HCT116 (cell line): ENCODE measurements around the gene TEX261. TPM values are rescaled to one million over a fixed set of nuclear protein-coding genes. Genes with fewer than 3 reads are reported as not detected.

Source experiments
- ATAC-seq: fragments of 200-7000 bp; cut with Tn5 transposase; 2 replicates; pipeline ENCODE4 v1.9.1; 2020; ENCODE audit warnings: mild to moderate bottlenecking, moderate library complexity
- BruUV-seq: library from RNA; stranded (reverse); fragments of 400-500 nt; replicated peaks from 2 replicates; lab custom pipeline; 2021; lab: Mats Ljungman, UMichigan
- CTCF ChIA-PET: fragments of 300-600 bp; sonication (Branson Sonifier 250); formaldehyde crosslinking; loops from one replicate; lab custom pipeline; 2021; ENCODE audit warnings: antibody characterized with exemption; lab: Charles Lee
- POLR2A ChIA-PET: fragments of 300-600, 350-600 bp; sonication (Branson Sonifier 250); formaldehyde crosslinking; loops from one replicate; lab custom pipeline; 2021; ENCODE audit warnings: antibody characterized with exemption; lab: Charles Lee
- RAD21 ChIA-PET, 2 experiments: fragments of 300-600 bp; sonication (Branson Sonifier 250); formaldehyde crosslinking; loops; one replicate each; lab custom pipeline; 2023; ENCODE audit warnings: low total read pairs in 2 of 2; ENCODE audit not compliant: uncharacterized antibody in 2 of 2, unreplicated experiment in 2 of 2, low non-redundant PET in 1 of 2; lab: Charles Lee
- DNase-seq: peaks from one replicate; pipeline ENCODE4 v3.0.0-alpha.2; 2010; ENCODE audit warnings: low read depth, low spot score
- H2AFZ ChIP-seq: fragments of 200-600 bp; shearing (Covaris generic), sonication (generic); 2 replicates; pipeline ENCODE4 v1.6.1; 2017; ENCODE audit warnings: low read depth, mixed run types, mixed read lengths, antibody characterized with exemption, low read length; ENCODE audit not compliant: poor library complexity, severe bottlenecking
- H3K27ac ChIP-seq: 2 replicates; pipeline ENCODE4 v1.5.1; 2012; ENCODE audit warnings: low read depth, low read length
- H3K27me3 ChIP-seq: fragments of 200-600 bp; sonication (generic); 2 replicates; pipeline ENCODE4 v1.6.1; 2016; ENCODE audit warnings: mixed run types, low read length, mixed read lengths; ENCODE audit not compliant: insufficient read depth
- H3K36me3 ChIP-seq, 2 experiments: fragments of 200-500 bp in 1 of 2; fragments of 200-600 bp in 1 of 2; sonication (Bioruptor generic) in 1 of 2; sonication (generic) in 1 of 2; 2 replicates each; pipeline versions ENCODE4 v1.5.1 to v1.6.1; 2014 to 2016; ENCODE audit warnings: low read length in 2 of 2, inconsistent platforms in 1 of 2, mixed read lengths in 1 of 2, mixed run types in 1 of 2; ENCODE audit not compliant: insufficient read depth in 2 of 2, control insufficient read depth in 1 of 2
- H3K4me1 ChIP-seq, 2 experiments: fragments of 200-600 bp in 1 of 2; sonication (generic) in 1 of 2; 2 replicates each; pipeline versions ENCODE4 v1.5.1 to v1.6.1; 2012 to 2017; ENCODE audit warnings: low read length in 2 of 2, inconsistent platforms in 1 of 2, mild to moderate bottlenecking in 1 of 2, mixed read lengths in 1 of 2, mixed run types in 1 of 2, moderate library complexity in 1 of 2; ENCODE audit not compliant: insufficient read depth in 2 of 2, control insufficient read depth in 1 of 2
- H3K4me2 ChIP-seq: fragments of 200-600 bp; sonication (generic); 2 replicates; pipeline ENCODE4 v1.6.1; 2017; ENCODE audit warnings: mixed run types, low read length, mixed read lengths
- H3K4me3 ChIP-seq, 2 experiments: fragments of 200-600 bp in 1 of 2; sonication (generic) in 1 of 2; replicated peaks in 1 of 2; 2 replicates each; pipeline ENCODE4 v1.5.1; 2011 to 2016; ENCODE audit warnings: low read length in 2 of 2, control low read depth in 1 of 2, low read depth in 1 of 2, mild to moderate bottlenecking in 1 of 2, mixed read lengths in 1 of 2, mixed run types in 1 of 2
- H3K79me2 ChIP-seq: fragments of 200-600 bp; sonication (generic); 2 replicates; pipeline ENCODE4 v1.6.1; 2017; ENCODE audit warnings: mild to moderate bottlenecking, mixed run types, low read length, moderate library complexity, mixed read lengths; ENCODE audit not compliant: insufficient read depth
- H3K9ac ChIP-seq: fragments of 200-600 bp; sonication (generic); 2 replicates; pipeline ENCODE4 v1.6.1; 2016; ENCODE audit warnings: low read length, mixed read lengths
- H3K9me2 ChIP-seq: fragments of 200-600 bp; sonication (generic), shearing (Covaris generic); 2 replicates; pipeline ENCODE4 v1.6.1; 2017; ENCODE audit warnings: mixed run types, mild to moderate bottlenecking, moderate library complexity; ENCODE audit not compliant: insufficient read depth
- H3K9me3 ChIP-seq, 2 experiments: fragments of 200-500 bp in 1 of 2; fragments of 200-600 bp in 1 of 2; sonication (Bioruptor generic) in 1 of 2; sonication (generic) in 1 of 2; 2 replicates each; pipeline ENCODE4 v1.6.1; 2014 to 2017; ENCODE audit warnings: low read length in 2 of 2, mixed read lengths in 2 of 2, inconsistent platforms in 1 of 2, low read depth in 1 of 2, mild to moderate bottlenecking in 1 of 2, mixed run types in 1 of 2, moderate library complexity in 1 of 2; ENCODE audit not compliant: control insufficient read depth in 1 of 2, insufficient read depth in 1 of 2
- H4K20me1 ChIP-seq: fragments of 200-600 bp; sonication (generic), shearing (Covaris generic); 2 replicates; pipeline ENCODE4 v1.6.1; 2017; ENCODE audit warnings: mixed run types, mild to moderate bottlenecking, moderate library complexity; ENCODE audit not compliant: insufficient read depth
- CBX3 ChIP-seq: IDR thresholded peaks from 2 replicates; pipeline ENCODE4 v1.6.1; 2012; ENCODE audit warnings: low read depth
- CEBPB ChIP-seq: IDR thresholded peaks from 2 replicates; pipeline ENCODE4 v1.6.1; 2012; ENCODE audit warnings: low read depth
- EGR1 ChIP-seq: IDR thresholded peaks from 2 replicates; pipeline ENCODE4 v1.6.1; 2012; ENCODE audit warnings: low read depth
- FOSL1 ChIP-seq: IDR thresholded peaks from 2 replicates; pipeline ENCODE4 v1.6.1; 2012; ENCODE audit warnings: low read depth
- JUND ChIP-seq: IDR thresholded peaks from 2 replicates; pipeline ENCODE4 v1.6.1; 2012
- POLR2A ChIP-seq: IDR thresholded peaks from 2 replicates; pipeline ENCODE4 v1.7.0; 2011; ENCODE audit warnings: borderline replicate concordance; ENCODE audit not compliant: insufficient read depth, insufficient read length; ENCODE audit errors: extremely low read depth
- POLR2AphosphoS5 ChIP-seq: IDR thresholded peaks from 2 replicates; pipeline ENCODE4 v1.6.1; 2011; ENCODE audit warnings: mild to moderate bottlenecking, low read depth, low read length, moderate library complexity
- RAD21 ChIP-seq: IDR thresholded peaks from 2 replicates; pipeline ENCODE4 v1.6.1; 2012; ENCODE audit warnings: low read depth, mild to moderate bottlenecking
- SIN3A ChIP-seq: IDR thresholded peaks from 2 replicates; pipeline ENCODE4 v1.6.1; 2012; ENCODE audit warnings: low read depth
- SP1 ChIP-seq: IDR thresholded peaks from 2 replicates; pipeline ENCODE4 v1.6.1; 2012; ENCODE audit warnings: low read depth
- SRF ChIP-seq: IDR thresholded peaks from 2 replicates; pipeline ENCODE4 v1.6.1; 2012; ENCODE audit warnings: low read depth
- TCF7L2 ChIP-seq: IDR thresholded peaks from 2 replicates; pipeline ENCODE4 v1.7.0; 2011; ENCODE audit warnings: borderline replicate concordance, inconsistent platforms; ENCODE audit not compliant: insufficient read depth, insufficient read length; ENCODE audit errors: extremely low read depth
- ZFX ChIP-seq: fragments of 450-650 bp; IDR thresholded peaks from 2 replicates; pipeline ENCODE4 v1.6.1; 2017
- ZNF274 ChIP-seq: fragments of 200-500 bp; sonication (Bioruptor generic); IDR thresholded peaks from 2 replicates; pipeline ENCODE4 v1.6.1; 2014; ENCODE audit warnings: mild to moderate bottlenecking, low read depth, low read length, inconsistent platforms
- intact Hi-C: fragments of 100-400 bp; cut with micrococcal nuclease; formaldehyde crosslinking; loops from 2 replicates; pipeline ENCODE4 v1.10.0; 2022
- total RNA-seq: library from RNA; stranded (reverse); gene quantifications from one replicate; pipeline ENCODE4 v1.2.1, GENCODE V29; 2021; ENCODE audit not compliant: unreplicated experiment
- TF ChIP-seq, protein P1 (sequence below), 3 experiments: fragments of 200-600 bp in 1 of 3; sonication (generic) in 1 of 3; IDR thresholded peaks in 2 of 3; conservative IDR thresholded peaks in 1 of 3; 2 replicates each; pipeline ENCODE4 v1.5.1; 2012 to 2017; ENCODE audit warnings: low read depth in 2 of 3, low read length in 2 of 3, antibody characterized with exemption in 1 of 3, borderline replicate concordance in 1 of 3, control low read depth in 1 of 3, mild to moderate bottlenecking in 1 of 3, mixed read lengths in 1 of 3, mixed run types in 1 of 3, moderate library complexity in 1 of 3; ENCODE audit not compliant: insufficient read depth in 1 of 3
- TF ChIP-seq, protein P2 (sequence below): IDR thresholded peaks from 2 replicates; pipeline ENCODE4 v1.6.1; 2011; ENCODE audit warnings: mild to moderate bottlenecking, low read length, moderate library complexity; ENCODE audit not compliant: insufficient replicate concordance; ENCODE audit errors: extremely low read depth
- TF ChIP-seq, protein P3 (sequence below): IDR thresholded peaks from 2 replicates; pipeline ENCODE4 v1.6.1; 2012
- TF ChIP-seq, protein P4 (sequence below): IDR thresholded peaks from 2 replicates; pipeline ENCODE4 v1.6.1; 2012

Gene TEX261
- total RNA-seq, 1 experiment from 2014 or later, result 37.9 TPM

DNA sequence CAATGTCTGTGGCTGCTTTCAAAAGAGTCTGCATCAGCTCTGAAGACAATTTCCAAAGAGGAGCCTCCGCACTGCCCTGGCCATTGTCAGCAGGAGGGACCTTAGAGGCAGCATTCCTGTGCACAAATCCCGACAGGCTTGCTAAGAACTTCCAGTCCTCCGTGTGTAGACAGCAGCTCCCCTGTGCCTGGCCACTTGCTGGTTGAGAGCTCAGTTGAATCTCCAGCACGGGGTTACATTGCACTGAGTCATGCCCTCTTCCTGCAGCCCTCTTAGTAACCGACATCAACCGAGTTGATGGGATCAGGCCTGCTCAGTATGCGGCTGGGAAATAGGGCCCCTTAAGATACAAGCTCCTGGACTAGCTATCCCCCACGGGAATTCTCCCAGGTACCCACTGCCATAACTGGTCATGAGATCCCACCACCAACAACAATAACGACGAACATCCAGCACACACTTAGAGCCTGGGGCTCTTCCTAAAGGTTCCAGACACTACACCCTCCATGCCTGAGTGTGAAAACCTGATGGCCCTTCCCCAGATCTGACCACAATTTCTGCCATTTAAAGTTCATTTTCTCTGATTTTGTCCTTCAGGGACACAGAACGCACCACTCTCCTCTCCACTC is 47.0 kb downstream of the TEX261 start:
- peaks cover 16 to 34% of the 10 kb centered on the region in 2 experiments for H3K4me1 ChIP-seq
- H2AFZ ChIP-seq, result peak overlapping the region; percentile 80
- peak overlapping the region; percentile 58 to 59 for H3K4me3 ChIP-seq
- DNase-seq (peak; percentile 23), ATAC-seq (peak; percentile 64)
- intact Hi-C loops, result loop anchor here (1.0 to 10.0 kb wide), 5 partner anchors 76 to 643 kb away; partner anchors contain the start of gene FAM136A
- H3K27me3 ChIP-seq, result no peaks in the 10 kb centered on the region
- peak overlapping the region; percentile 7; the same call in 1 of the 2 replicates for H3K27ac ChIP-seq
- ChIA-PET POLR2A (interaction anchor here (1.0 to 1.6 kb wide), 3 partner anchors 91 to 142 kb away, joined by 3 read pairs; no protein-coding TSS in a partner anchor), CTCF (interaction anchor here (0.7 to 3.9 kb wide), 33 partner anchors 7 to 654 kb away, joined by 3 to 79 read pairs (median 4); partner anchors contain the start of genes ATP6V1B1, FIGLA, PAIP2B and SNRPG), RAD21 (interaction anchor here (0.9 to 1.9 kb wide), 6 partner anchors 72 to 644 kb away, joined by 3 to 8 read pairs (median 4); no protein-coding TSS in a partner anchor)
- no peaks in the 10 kb centered on the region for H4K20me1 ChIP-seq
- TF ChIP-seq CEBPB (no peak), ZFX (no peak), RAD21 (no peak), SP1 (no peak), EGR1 (no peak), JUND (no peak), SRF (no peak), SIN3A (no peak), POLR2AphosphoS5 (no peak), TCF7L2 (no peak), CBX3 (no peak), FOSL1 (no peak), POLR2A (no peak), ZNF274 (no peak)
- TF ChIP-seq, protein P1, sequence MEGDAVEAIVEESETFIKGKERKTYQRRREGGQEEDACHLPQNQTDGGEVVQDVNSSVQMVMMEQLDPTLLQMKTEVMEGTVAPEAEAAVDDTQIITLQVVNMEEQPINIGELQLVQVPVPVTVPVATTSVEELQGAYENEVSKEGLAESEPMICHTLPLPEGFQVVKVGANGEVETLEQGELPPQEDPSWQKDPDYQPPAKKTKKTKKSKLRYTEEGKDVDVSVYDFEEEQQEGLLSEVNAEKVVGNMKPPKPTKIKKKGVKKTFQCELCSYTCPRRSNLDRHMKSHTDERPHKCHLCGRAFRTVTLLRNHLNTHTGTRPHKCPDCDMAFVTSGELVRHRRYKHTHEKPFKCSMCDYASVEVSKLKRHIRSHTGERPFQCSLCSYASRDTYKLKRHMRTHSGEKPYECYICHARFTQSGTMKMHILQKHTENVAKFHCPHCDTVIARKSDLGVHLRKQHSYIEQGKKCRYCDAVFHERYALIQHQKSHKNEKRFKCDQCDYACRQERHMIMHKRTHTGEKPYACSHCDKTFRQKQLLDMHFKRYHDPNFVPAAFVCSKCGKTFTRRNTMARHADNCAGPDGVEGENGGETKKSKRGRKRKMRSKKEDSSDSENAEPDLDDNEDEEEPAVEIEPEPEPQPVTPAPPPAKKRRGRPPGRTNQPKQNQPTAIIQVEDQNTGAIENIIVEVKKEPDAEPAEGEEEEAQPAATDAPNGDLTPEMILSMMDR (IDR thresholded peaks at IDR 0.05 in 2 of 3, conservative IDR thresholded peaks at IDR 0.05 in 1 of 3; ENCODE audit: borderline replicate concordance in 1 of 3, insufficient read depth in 1 of 3, low read depth in 2 of 3, low read length in 2 of 3), result no peak
- TF ChIP-seq, protein P2, sequence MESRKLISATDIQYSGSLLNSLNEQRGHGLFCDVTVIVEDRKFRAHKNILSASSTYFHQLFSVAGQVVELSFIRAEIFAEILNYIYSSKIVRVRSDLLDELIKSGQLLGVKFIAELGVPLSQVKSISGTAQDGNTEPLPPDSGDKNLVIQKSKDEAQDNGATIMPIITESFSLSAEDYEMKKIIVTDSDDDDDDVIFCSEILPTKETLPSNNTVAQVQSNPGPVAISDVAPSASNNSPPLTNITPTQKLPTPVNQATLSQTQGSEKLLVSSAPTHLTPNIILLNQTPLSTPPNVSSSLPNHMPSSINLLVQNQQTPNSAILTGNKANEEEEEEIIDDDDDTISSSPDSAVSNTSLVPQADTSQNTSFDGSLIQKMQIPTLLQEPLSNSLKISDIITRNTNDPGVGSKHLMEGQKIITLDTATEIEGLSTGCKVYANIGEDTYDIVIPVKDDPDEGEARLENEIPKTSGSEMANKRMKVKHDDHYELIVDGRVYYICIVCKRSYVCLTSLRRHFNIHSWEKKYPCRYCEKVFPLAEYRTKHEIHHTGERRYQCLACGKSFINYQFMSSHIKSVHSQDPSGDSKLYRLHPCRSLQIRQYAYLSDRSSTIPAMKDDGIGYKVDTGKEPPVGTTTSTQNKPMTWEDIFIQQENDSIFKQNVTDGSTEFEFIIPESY, result no peak
- TF ChIP-seq, protein P3, sequence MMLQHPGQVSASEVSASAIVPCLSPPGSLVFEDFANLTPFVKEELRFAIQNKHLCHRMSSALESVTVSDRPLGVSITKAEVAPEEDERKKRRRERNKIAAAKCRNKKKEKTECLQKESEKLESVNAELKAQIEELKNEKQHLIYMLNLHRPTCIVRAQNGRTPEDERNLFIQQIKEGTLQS, result no peak
- TF ChIP-seq, protein P4, sequence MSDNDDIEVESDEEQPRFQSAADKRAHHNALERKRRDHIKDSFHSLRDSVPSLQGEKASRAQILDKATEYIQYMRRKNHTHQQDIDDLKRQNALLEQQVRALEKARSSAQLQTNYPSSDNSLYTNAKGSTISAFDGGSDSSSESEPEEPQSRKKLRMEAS, result no peak
- H3K9me2 ChIP-seq, result no peaks in the 10 kb centered on the region
- no peaks in the 10 kb centered on the region for H3K9me3 ChIP-seq
- H3K79me2 ChIP-seq, result no peaks in the 10 kb centered on the region; the same call in 1 of the 2 replicates
- H3K9ac ChIP-seq, result peak overlapping the region; percentile 63
- peak overlapping the region; percentile 75 for H3K4me2 ChIP-seq
- BruUV-seq, result TSS peak; percentile 68
- H3K36me3 ChIP-seq, result no peaks in the 10 kb centered on the region
